Glomerular visceral epithelial cell (primary cell): ENCODE results near the gene CPAMD8.
"Not testable (repeated sequence)": the region's sequence is repeated elsewhere in the genome, so short reads cannot be mapped to it uniquely, and the experiment has no call there.

Source experiments
- DNase-seq: peaks from one replicate; pipeline ENCODE4 v3.0.0-alpha.2; 2016; ENCODE audit errors: extremely low spot score

Gene CPAMD8

GRCh38 chr19:17041976-17042375 lies 15.4 kb upstream of the CPAMD8 start:
- DNase-seq, result no peak

GRCh38 chr19:17037966-17038500 lies 11.4 kb upstream of the CPAMD8 start:
- DNase-seq, result no peak

GRCh38 chr19:17037184-17037583 lies 10.6 kb upstream of the CPAMD8 start:
- no peak for DNase-seq

- no peak for DNase-seq
Measured at GRCh38 chr19:17036640-17037039, 10.0 kb upstream of the CPAMD8 start.

GRCh38 chr19:17035842-17036424 lies 9.3 kb upstream of the CPAMD8 start:
- DNase-seq, result no peak

GRCh38 chr19:17031741-17032140 lies 5.1 kb upstream of the CPAMD8 start:
- DNase-seq, result no peak

- no peak for DNase-seq
Measured at GRCh38 chr19:17027535-17027975, 945 bp upstream of the CPAMD8 start.

- no peak for DNase-seq
Measured at GRCh38 chr19:17025991-17026658, 485 bp downstream of the CPAMD8 start.

- no peak for DNase-seq
Measured at GRCh38 chr19:17025361-17025760, 1.2 kb downstream of the CPAMD8 start.

GRCh38 chr19:17024941-17025340 lies 1.7 kb downstream of the CPAMD8 start:
- not testable (repeated sequence) for DNase-seq

GRCh38 chr19:17023805-17024204 lies 2.8 kb downstream of the CPAMD8 start:
- no peak for DNase-seq

- no peak for DNase-seq
Measured at GRCh38 chr19:17022738-17023137, 3.9 kb downstream of the CPAMD8 start.

- peak; percentile 9 for DNase-seq
Measured at GRCh38 chr19:17021793-17022590, 4.6 kb downstream of the CPAMD8 start.

- no peak for DNase-seq
Measured at GRCh38 chr19:17021328-17021727, 5.3 kb downstream of the CPAMD8 start.

GRCh38 chr19:17020823-17021222 lies 5.8 kb downstream of the CPAMD8 start:
- DNase-seq, result no peak

- no peak for DNase-seq
Measured at GRCh38 chr19:17020385-17020784, 6.2 kb downstream of the CPAMD8 start.

- not testable (repeated sequence) for DNase-seq
Measured at GRCh38 chr19:17014212-17014861, 12.3 kb downstream of the CPAMD8 start.

GRCh38 chr19:17011485-17011884 lies 15.1 kb downstream of the CPAMD8 start:
- DNase-seq, result no peak

- no peak for DNase-seq
Measured at GRCh38 chr19:17006579-17006978, 20.0 kb downstream of the CPAMD8 start.

- no peak for DNase-seq
Measured at GRCh38 chr19:17005000-17005399, 21.6 kb downstream of the CPAMD8 start.

GRCh38 chr19:17004386-17004785 lies 22.2 kb downstream of the CPAMD8 start:
- DNase-seq, result no peak

GRCh38 chr19:17002455-17002854 lies 24.2 kb downstream of the CPAMD8 start:
- no peak for DNase-seq
